Measurements from ENCODE around the gene MED9.

GRCh38 chr17:17443173-17443572 is 33.6 kb upstream of the MED9 start:
- TF ChIP-seq, protein P1, sequence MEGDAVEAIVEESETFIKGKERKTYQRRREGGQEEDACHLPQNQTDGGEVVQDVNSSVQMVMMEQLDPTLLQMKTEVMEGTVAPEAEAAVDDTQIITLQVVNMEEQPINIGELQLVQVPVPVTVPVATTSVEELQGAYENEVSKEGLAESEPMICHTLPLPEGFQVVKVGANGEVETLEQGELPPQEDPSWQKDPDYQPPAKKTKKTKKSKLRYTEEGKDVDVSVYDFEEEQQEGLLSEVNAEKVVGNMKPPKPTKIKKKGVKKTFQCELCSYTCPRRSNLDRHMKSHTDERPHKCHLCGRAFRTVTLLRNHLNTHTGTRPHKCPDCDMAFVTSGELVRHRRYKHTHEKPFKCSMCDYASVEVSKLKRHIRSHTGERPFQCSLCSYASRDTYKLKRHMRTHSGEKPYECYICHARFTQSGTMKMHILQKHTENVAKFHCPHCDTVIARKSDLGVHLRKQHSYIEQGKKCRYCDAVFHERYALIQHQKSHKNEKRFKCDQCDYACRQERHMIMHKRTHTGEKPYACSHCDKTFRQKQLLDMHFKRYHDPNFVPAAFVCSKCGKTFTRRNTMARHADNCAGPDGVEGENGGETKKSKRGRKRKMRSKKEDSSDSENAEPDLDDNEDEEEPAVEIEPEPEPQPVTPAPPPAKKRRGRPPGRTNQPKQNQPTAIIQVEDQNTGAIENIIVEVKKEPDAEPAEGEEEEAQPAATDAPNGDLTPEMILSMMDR (IDR thresholded peaks at IDR 0.05): no peak
- no peak for TF ChIP-seq POLR2A (IDR thresholded peaks at IDR 0.05)
- TF ChIP-seq EP300 (IDR thresholded peaks at IDR 0.05): no peak
